ENCODE measurements around the gene SLC24A4.

GRCh38 chr14:92459030-92459949, 136.3 kb downstream of the SLC24A4 start:
- no peak for TF ChIP-seq EP300 (IDR thresholded peaks at IDR 0.05)
- no peak for TF ChIP-seq CTCF (IDR thresholded peaks at IDR 0.05)
